ENCODE results near the gene TAF11L10. TPM values are rescaled to one million over a fixed set of nuclear protein-coding genes. Genes with fewer than 3 reads are reported as not detected.
"Not testable (repeated sequence)": the region's sequence is repeated elsewhere in the genome, so short reads cannot be mapped to it uniquely, and the experiment has no call there.

TAF11L10 gene
- not detected in 2 replicates for total RNA-seq (2014; rRNA removed; shearing (Covaris generic))
- not detected in 2 replicates for polyA plus RNA-seq (2014; cell fraction: nucleus; rRNA removed)

DNA sequence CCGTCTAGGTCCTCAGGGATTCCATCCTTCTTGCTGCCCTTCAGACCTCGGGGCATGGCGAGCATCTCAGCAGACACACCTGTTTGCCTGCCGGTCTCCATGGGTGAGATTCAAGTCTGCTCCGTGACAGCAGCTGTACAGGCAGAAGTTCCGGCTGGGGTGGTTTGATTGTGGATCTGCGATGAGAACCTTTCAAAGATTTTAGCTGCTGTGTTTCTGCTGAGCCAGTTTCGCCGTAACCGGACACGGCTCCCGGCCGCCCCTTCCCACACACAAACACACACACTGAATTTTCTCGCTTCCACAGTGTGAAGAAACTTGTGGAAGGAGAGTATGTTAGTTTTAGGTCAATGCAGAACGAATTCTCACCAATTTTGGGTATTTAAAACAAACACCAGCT lies at the start of gene TAF11L10:
Gene TAF11L10, minus strand, starts transcription at position 101 of the 400 bp plus-strand sequence.
- not testable (repeated sequence) for DNase-seq (ENCODE audit: extremely low read depth, low read depth)

DNA sequence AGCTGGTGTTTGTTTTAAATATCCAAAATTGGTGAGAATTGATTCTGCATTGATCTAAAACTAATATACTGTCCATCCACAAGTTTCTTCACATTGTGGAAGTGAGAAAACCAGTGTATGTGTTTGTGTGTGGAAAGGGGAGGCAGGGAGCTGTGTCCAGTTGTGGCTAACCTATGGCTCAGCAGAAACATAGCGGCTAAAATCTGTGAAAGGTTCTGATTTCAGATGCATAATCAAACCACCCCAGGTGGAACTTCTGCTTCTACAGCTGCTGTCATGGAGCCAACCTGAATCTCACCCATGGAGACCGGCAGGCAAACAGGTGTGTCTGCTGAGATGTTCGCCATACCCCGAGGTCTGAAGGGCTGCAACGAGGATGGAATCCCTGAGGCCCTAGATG lies 36.5 kb upstream of the TAF11L10 start, which contains the start of gene TAF11L14:
Gene TAF11L14, plus strand, starts transcription at position 301 of the 400 bp plus-strand sequence.
- no peak for DNase-seq (ENCODE audit: extremely low read depth, low read depth)

DNA sequence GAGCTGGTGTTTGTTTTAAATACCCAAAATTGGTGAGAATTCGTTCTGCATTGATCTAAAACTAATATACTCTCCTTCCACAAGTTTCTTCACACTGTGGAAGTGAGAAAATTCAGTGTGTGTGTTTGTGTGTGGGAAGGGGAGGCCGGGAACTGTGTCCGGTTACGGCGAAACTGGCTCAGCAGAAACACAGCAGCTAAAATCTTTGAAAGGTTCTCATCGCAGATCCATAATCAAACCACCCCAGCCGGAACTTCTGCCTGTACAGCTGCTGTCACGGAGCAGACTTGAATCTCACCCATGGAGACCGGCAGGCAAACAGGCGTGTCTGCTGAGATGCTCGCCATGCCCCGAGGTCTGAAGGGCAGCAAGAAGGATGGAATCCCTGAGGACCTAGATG lies 34.2 kb upstream of the TAF11L10 start, which contains the start of gene TAF11L13:
Gene TAF11L13, plus strand, starts transcription at position 301 of the 400 bp plus-strand sequence.
- DNase-seq (ENCODE audit: extremely low read depth, low read depth) = not testable (repeated sequence)

DNA sequence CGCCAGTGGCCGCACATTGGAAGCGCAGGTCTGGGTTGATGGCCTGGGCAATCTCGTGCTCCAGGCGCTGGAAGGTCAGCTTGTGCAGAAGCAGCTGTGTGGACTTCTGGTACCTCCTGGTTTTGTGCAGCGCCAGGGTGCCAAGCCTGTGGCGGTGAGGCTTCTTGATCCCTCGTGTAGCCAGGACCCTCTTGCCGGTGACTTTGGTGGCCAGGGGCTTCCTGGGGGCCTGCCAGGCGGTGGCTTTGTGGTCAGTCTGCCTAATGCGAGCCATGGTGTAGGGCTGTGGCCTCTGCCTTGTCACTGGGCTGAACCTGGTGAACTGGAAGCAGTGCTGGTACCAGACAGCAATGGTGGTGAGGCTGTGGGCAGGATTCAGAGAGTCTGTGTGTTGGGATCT lies 28.1 kb upstream of the TAF11L10 start:
- no peak for DNase-seq (ENCODE audit: extremely low read depth, low read depth)

DNA sequence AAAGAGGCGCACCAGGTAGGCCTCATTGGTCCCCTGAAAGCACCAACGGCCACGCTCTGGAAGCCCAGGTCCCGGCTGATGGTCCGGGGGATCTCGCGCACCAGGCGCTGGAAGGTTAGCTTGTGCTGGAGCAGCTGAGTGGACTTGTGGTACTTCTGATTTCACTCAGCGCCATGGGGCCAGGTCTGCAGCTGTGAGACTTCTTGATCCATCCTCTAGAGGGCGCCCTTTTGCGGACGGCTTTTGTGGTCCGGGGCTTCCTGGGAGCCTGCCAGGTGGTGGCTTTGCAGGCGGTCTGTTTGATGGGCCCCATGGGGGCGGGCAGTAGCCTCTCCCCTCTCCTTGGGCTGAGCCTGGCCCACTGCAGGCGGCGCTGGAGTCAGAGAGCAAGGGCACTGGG lies 23.0 kb upstream of the TAF11L10 start:
- no peak for DNase-seq (ENCODE audit: extremely low read depth, low read depth)

DNA sequence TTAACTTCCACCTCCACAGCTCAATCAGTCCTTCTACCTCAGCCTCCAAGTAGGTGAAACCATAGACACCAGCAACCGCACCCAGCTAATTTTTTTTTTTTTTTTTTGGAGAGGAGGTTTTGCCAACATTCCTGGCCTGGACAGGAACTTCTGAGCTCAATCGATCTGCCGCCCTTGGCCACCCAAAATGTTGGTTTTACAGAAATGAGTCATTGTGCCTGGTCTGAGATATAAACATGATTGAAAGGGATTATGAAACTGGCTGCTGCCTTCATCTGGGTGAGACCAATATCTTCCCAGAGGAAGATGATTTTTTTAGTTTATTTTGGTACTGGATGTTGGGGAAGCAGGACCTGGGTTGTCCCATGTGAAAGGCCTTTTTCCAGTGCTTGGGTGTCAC lies 21.7 kb upstream of the TAF11L10 start:
- no peak for DNase-seq (ENCODE audit: extremely low read depth, low read depth)

DNA sequence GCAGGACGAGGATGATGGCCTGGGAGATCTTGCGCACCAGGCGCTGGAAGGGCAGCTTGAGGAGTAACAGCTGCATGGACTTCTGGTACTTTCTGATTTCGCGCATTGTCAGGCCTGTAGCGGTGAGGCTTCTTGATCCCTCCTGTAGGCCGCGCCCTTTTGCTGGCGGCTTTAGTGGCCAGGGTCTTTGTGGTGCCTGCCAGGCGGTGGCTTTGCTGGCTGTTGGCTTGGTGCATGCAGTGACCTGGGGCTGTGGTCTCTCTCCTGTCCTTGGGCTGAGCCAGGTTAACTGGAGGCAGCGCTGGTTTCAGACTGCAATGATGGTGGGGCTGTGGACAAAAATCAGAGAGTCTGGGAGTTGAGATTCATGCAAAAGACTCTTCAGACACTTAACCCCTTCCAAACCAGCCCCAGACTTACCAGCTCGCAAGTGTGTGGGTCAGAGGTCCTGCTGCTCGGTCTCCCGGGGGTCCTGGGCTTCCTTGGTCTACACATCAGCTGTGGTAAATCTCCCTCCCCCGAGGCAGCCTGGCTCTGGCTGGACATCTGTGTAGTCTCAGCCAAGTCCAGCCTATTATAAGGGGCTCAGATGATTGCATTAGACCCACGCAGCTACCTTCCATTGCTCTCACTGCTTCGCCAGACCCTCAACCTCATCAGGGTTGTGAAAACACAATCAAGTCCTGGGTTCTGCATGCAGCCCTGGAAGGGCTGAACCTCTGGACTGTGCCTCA lies 17.4 kb upstream of the TAF11L10 start:
- no peak for DNase-seq (ENCODE audit: extremely low read depth, low read depth)

DNA sequence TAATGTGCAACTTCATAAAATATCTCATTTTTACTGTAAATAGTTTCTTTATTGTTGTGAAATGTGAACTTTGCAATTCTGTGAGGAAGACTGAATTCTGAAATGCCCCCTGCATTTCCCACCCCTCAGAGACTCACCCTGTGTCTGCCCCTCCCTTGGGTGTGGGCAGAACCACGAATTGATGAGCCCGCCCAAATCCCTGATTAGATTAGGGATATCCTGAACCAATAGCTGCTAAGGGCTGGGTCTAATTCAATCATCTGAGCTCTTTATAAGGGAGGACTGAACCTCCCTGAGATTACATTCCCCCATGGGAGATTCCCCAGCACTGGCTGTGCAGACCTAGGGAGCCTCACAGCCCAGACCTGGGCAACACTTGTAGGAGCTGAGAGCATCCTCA lies 12.5 kb upstream of the TAF11L10 start, which contains the start of gene TAF11L12:
Gene TAF11L12, plus strand, starts transcription at position 301 of the 400 bp plus-strand sequence.
- DNase-seq (ENCODE audit: extremely low read depth, low read depth) = not testable (repeated sequence)

DNA sequence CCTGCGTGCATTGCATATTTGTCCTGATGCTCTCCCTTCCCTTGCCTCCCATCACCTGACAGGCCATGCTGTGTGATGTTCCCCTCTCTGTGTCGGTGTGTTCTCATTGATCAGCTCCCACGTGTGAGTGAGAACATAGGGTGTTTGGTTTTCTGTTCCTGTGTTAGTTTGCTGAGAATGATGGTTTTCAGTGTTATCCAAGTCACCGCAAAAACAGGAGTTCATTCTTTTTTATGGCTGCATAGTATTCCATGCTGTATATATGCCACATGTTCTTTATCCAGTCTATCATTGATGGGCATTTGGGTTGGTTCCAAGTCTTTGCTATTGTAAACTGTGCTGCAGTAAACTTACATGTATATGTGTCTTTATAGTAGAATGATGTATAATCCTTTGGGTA lies 9.8 kb upstream of the TAF11L10 start:
- not testable (repeated sequence) for DNase-seq (ENCODE audit: extremely low read depth, low read depth)

DNA sequence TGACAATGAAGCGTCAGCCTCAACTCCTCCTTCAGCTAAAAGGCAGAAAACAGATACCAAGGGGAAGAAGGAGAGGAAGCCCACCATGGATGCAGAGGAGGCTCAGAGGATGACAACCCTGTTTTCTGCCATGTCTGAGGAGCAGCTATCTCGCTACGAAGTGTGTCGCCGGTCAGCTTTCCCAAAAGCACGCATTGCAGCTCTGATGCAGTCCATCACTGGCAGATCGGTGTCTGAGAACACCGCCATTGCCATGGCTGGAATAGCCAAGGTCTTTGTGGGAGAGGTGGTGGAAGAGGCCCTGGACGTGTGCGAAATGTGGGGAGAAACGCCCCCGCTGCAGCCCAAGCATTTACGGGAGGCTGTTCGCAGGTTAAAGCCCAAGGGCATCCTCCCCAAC lies 7.3 kb upstream of the TAF11L10 start:
- DNase-seq (ENCODE audit: extremely low read depth, low read depth) = no peak

DNA sequence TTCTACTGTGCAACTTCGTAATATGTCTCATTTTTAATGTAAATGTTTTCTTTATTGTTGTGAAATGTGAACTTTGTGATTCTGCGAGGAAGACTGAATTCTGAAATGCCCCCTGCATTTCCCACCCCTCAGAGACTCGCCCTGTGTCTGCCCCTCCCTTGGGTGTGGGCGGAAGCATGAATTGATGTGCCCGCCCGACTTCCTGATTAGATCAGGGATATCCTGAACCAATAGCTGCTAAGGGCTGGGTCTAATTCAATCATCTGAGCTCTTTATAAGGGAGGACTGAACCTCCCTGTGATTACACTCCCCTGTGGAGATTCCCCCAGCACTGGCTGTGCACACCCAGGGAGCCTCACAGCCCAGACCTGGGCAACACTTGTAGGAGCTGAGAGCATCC lies 6.3 kb upstream of the TAF11L10 start, which contains the start of gene TAF11L11:
Gene TAF11L11, plus strand, starts transcription at position 304 of the 400 bp plus-strand sequence.
- not testable (repeated sequence) for DNase-seq (ENCODE audit: extremely low read depth, low read depth)

DNA sequence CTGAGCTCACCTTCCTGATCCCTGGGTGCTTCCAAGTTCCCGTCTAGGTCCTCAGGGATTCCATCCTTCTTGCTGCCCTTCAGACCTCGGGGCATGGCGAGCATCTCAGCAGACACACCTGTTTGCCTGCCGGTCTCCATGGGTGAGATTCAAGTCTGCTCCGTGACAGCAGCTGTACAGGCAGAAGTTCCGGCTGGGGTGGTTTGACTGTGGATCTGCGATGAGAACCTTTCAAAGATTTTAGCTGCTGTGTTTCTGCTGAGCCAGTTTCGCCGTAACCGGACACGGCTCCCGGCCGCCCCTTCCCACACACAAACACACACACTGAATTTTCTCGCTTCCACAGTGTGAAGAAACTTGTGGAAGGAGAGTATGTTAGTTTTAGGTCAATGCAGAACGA lies 3.4 kb downstream of the TAF11L10 start, which contains the start of gene TAF11L9:
Gene TAF11L9, minus strand, starts transcription at position 140 of the 400 bp plus-strand sequence.
- DNase-seq (ENCODE audit: extremely low read depth, low read depth) = not testable (repeated sequence)

DNA sequence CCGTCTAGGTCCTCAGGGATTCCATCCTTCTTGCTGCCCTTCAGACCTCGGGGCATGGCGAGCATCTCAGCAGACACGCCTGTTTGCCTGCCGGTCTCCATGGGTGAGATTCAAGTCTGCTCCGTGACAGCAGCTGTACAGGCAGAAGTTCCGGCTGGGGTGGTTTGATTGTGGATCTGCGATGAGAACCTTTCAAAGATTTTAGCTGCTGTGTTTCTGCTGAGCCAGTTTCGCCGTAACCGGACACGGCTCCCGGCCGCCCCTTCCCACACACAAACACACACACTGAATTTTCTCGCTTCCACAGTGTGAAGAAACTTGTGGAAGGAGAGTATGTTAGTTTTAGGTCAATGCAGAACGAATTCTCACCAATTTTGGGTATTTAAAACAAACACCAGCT lies 6.8 kb downstream of the TAF11L10 start, which contains the start of gene TAF11L8:
Gene TAF11L8, minus strand, starts transcription at position 101 of the 400 bp plus-strand sequence.
- DNase-seq (ENCODE audit: extremely low read depth, low read depth) = not testable (repeated sequence)

DNA sequence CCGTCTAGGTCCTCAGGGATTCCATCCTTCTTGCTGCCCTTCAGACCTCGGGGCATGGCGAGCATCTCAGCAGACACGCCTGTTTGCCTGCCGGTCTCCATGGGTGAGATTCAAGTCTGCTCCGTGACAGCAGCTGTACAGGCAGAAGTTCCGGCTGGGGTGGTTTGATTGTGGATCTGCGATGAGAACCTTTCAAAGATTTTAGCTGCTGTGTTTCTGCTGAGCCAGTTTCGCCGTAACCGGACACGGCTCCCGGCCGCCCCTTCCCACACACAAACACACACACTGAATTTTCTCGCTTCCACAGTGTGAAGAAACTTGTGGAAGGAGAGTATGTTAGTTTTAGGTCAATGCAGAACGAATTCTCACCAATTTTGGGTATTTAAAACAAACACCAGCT lies 12.0 kb downstream of the TAF11L10 start, which contains the start of gene TAF11L7:
Gene TAF11L7, minus strand, starts transcription at position 101 of the 400 bp plus-strand sequence.
- DNase-seq (ENCODE audit: extremely low read depth, low read depth) = not testable (repeated sequence)

Small RNA genes lying within 50 kb of the gene (small RNA-seq; reads per million reads assigned to genes)
- gene AC233724.1 (0 reads per million in 2 experiments), gene AC233724.3 (0 reads per million in 2 experiments), gene AC233724.4 (0 reads per million in 2 experiments), gene AC233724.6 (0 reads per million in 2 experiments), gene AC233724.7 (0 reads per million in 2 experiments)

Other genes with a start within 250 kb of the TAF11L10 start
- not detected in 2 replicates for gene TAF11L2, start 99.6 kb downstream of the TAF11L10 start, total RNA-seq (2014; rRNA removed; shearing (Covaris generic))
- gene TAF11L3, start 79.5 kb downstream of the TAF11L10 start, total RNA-seq (2014; rRNA removed; shearing (Covaris generic)) = not detected in 2 replicates
- gene TAF11L4, start 76.0 kb downstream of the TAF11L10 start, total RNA-seq (2014; rRNA removed; shearing (Covaris generic)) = not detected in 2 replicates
- gene TAF11L5, start 72.6 kb downstream of the TAF11L10 start, total RNA-seq (2014; rRNA removed; shearing (Covaris generic)) = not detected in 2 replicates
- gene TAF11L6, start 69.2 kb downstream of the TAF11L10 start, total RNA-seq (2014; rRNA removed; shearing (Covaris generic)) = not detected in 2 replicates
- not detected in 2 replicates for gene TAF11L7, start 12.1 kb downstream of the TAF11L10 start, total RNA-seq (2014; rRNA removed; shearing (Covaris generic))
- gene TAF11L8, start 6.9 kb downstream of the TAF11L10 start, total RNA-seq (2014; rRNA removed; shearing (Covaris generic)) = not detected in 2 replicates
- gene TAF11L9, start 3.4 kb downstream of the TAF11L10 start, total RNA-seq (2014; rRNA removed; shearing (Covaris generic)) = not detected in 2 replicates
- 0.25 TPM in 1 of 2 replicates, not detected in the other for gene TAF11L11, start 6.4 kb upstream of the TAF11L10 start, total RNA-seq (2014; rRNA removed; shearing (Covaris generic))
- not detected in 2 replicates for gene TAF11L12, start 12.6 kb upstream of the TAF11L10 start, total RNA-seq (2014; rRNA removed; shearing (Covaris generic))
- gene TAF11L13, start 34.3 kb upstream of the TAF11L10 start, total RNA-seq (2014; rRNA removed; shearing (Covaris generic)) = not detected in 2 replicates
- gene TAF11L14, start 36.6 kb upstream of the TAF11L10 start, total RNA-seq (2014; rRNA removed; shearing (Covaris generic)) = not detected in 2 replicates